Mesodermal cell (in vitro differentiated cells): Measurements from ENCODE around the gene ATXN10.
"Not testable (repeated sequence)": the region's sequence is repeated elsewhere in the genome, so short reads cannot be mapped to it uniquely, and the experiment has no call there.

Source experiments
- H3K27ac ChIP-seq: 2 replicates; pipeline ENCODE4 v1.7.0; 2013; ENCODE audit warnings: mild to moderate bottlenecking, low read depth, low read length, moderate library complexity; ENCODE audit not compliant: severe bottlenecking
- H3K36me3 ChIP-seq: 2 replicates; pipeline ENCODE4 v1.7.1; 2013; ENCODE audit warnings: mild to moderate bottlenecking, low read length, moderate library complexity; ENCODE audit not compliant: control insufficient read depth, insufficient read depth
- H3K4me1 ChIP-seq: one replicate; pipeline ENCODE4 v1.7.1; 2013; ENCODE audit warnings: mild to moderate bottlenecking, low read length; ENCODE audit not compliant: insufficient read depth, control insufficient read depth, poor library complexity, severe bottlenecking
- H3K4me3 ChIP-seq: 2 replicates; pipeline ENCODE4 v1.7.0; 2013; ENCODE audit warnings: low read length, control low read depth, mild to moderate bottlenecking; ENCODE audit not compliant: insufficient read depth, poor library complexity, severe bottlenecking; ENCODE audit errors: extremely low read depth
- H3K9me3 ChIP-seq: 2 replicates; pipeline ENCODE4 v1.7.1; 2013; ENCODE audit warnings: mild to moderate bottlenecking, low read length, moderate library complexity; ENCODE audit not compliant: control insufficient read depth
- WGBS, 2 experiments: methylation state at CpG; one replicate each; pipeline ENCODE4 v1.1.5; 2013; ENCODE audit warnings: missing lambda C conversion rate in 2 of 2; ENCODE audit not compliant: insufficient coverage in 2 of 2; 5-methylcytosine and 5-hydroxymethylcytosine counted together

The ATXN10 gene

GRCh38 chr22:45682064-45682463 is 10.4 kb downstream of the ATXN10 start:
- WGBS, 2 experiments: 97 to 100% methylated on average over 3 to 4 of the region's 4 CpGs
- Histone ChIP-seq H3K27ac (no peak overlapping the region), H3K9me3 (no peaks in the 10 kb centered on the region), H3K36me3 (no peaks in the 10 kb centered on the region), H3K4me1 (peaks cover 21% of the 10 kb centered on the region), H3K4me3 (no peak overlapping the region)

GRCh38 chr22:45682773-45683172 is 11.1 kb downstream of the ATXN10 start:
- H3K4me3 ChIP-seq, H3K9me3 ChIP-seq, H3K27ac ChIP-seq, H3K36me3 ChIP-seq: not testable (repeated sequence)
- H3K4me1 ChIP-seq: peaks cover 21% of the 10 kb centered on the region
- WGBS, 2 experiments: 54 to 65% methylated on average over 2 to 5 of the region's 5 CpGs

DNA sequence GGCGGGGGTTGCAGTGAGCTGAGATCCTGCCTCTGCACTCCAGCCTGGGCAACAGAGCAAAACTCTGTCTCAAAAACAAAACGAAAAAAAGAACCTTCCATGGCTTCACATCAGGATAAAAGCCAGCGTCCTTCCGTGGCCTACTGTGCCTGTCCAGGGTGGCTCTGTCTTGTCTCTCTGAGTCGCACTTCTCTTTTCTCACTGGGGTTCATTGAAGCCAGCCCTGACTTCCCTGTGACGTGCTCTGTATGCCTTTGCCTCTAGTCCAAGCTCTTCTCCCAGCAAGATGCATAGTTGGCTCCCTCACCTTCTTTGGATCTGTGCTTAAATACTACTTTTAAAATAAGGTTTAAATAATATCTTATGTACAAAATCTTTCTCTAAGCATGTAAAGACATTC is 11.6 kb downstream of the ATXN10 start:
- 92 to 98% methylated on average over 6 of the region's 6 CpGs for WGBS, 2 experiments
- H3K9me3 ChIP-seq: no peaks in the 10 kb centered on the region
- H3K36me3 ChIP-seq: no peaks in the 10 kb centered on the region
- H3K4me1 ChIP-seq: peaks cover 25% of the 10 kb centered on the region
- H3K4me3 ChIP-seq: no peak overlapping the region
- no peak overlapping the region for H3K27ac ChIP-seq

- Histone ChIP-seq H3K27ac (peak overlapping the region; percentile 18), H3K36me3 (no peaks in the 10 kb centered on the region), H3K4me3 (no peak overlapping the region), H3K4me1 (peaks cover 29% of the 10 kb centered on the region), H3K9me3 (no peaks in the 10 kb centered on the region)
- 96 to 100% methylated on average over 1 to 2 of the region's 2 CpGs for WGBS, 2 experiments
Measured at GRCh38 chr22:45683680-45684079, 12.0 kb downstream of the ATXN10 start.

DNA sequence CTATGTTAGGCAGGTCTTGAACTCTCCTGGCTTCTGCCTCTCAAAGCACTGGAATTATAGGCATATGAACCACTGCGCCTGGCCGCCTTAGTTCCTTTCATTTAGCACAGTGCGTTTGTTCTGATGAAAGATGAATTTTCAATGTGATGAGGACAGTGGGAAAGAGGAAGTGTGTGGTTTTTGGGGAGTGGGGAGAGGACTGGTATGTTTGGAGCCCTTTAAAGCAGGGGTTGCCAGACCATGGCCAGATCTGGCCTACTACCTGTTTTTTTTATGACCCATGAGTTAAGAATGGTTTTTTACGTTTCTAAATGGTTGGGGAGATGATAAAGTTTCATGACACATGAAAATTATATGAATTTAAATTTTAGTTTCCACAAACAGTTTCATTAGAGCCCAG is 12.5 kb downstream of the ATXN10 start:
- Histone ChIP-seq H3K4me3 (no peak overlapping the region), H3K9me3 (no peaks in the 10 kb centered on the region), H3K4me1 (peaks cover 30% of the 10 kb centered on the region), H3K36me3 (no peaks in the 10 kb centered on the region), H3K27ac (peak overlapping the region; percentile 18)
- WGBS, 2 experiments: 93 to 100% methylated on average over 3 of the region's 4 CpGs

- Histone ChIP-seq H3K4me3 (no peak overlapping the region), H3K36me3 (peaks cover 1% of the 10 kb centered on the region), H3K9me3 (no peaks in the 10 kb centered on the region), H3K4me1 (peaks cover 30% of the 10 kb centered on the region), H3K27ac (no peak overlapping the region)
- WGBS, 2 experiments: 92 to 100% methylated on average over 2 to 3 of the region's 5 CpGs
Measured at GRCh38 chr22:45684752-45685574, 13.3 kb downstream of the ATXN10 start.

- WGBS, 2 experiments: 100% methylated on average over 1 of the region's 2 CpGs; no CpG with 5 or more reads in 1 of the 2 experiments
- Histone ChIP-seq H3K4me3 (no peak overlapping the region), H3K4me1 (peaks cover 30% of the 10 kb centered on the region), H3K9me3 (no peaks in the 10 kb centered on the region), H3K27ac (no peak overlapping the region), H3K36me3 (peaks cover 9% of the 10 kb centered on the region)
Measured at GRCh38 chr22:45686004-45686403, 14.4 kb downstream of the ATXN10 start.

GRCh38 chr22:45686836-45687235 is 15.2 kb downstream of the ATXN10 start:
- 80% methylated on average over 2 of the region's 5 CpGs; no CpG with 5 or more reads in 1 of the 2 experiments for WGBS, 2 experiments
- Histone ChIP-seq H3K27ac (no peak overlapping the region), H3K36me3 (peaks cover 14% of the 10 kb centered on the region)

GRCh38 chr22:45688600-45689080 is 17.0 kb downstream of the ATXN10 start:
- 90 to 94% methylated on average over 3 of the region's 4 CpGs for WGBS, 2 experiments
- Histone ChIP-seq H3K36me3 (peaks cover 23% of the 10 kb centered on the region), H3K27ac (no peak overlapping the region)

More at GRCh38 chr22:45686836-45687235, 15.2 kb downstream of the ATXN10 start:
- Histone ChIP-seq H3K9me3 (no peaks in the 10 kb centered on the region), H3K4me1 (peaks cover 31% of the 10 kb centered on the region), H3K4me3 (no peak overlapping the region)

GRCh38 chr22:45689211-45689610 is 17.6 kb downstream of the ATXN10 start:
- no peak overlapping the region for H3K4me3 ChIP-seq
- peaks cover 30% of the 10 kb centered on the region for H3K4me1 ChIP-seq
- 71% methylated on average over 1 of the region's 1 CpG; no CpG with 5 or more reads in 1 of the 2 experiments for WGBS, 2 experiments
- no peaks in the 10 kb centered on the region for H3K9me3 ChIP-seq
- H3K27ac ChIP-seq: no peak overlapping the region
- H3K36me3 ChIP-seq: peaks cover 29% of the 10 kb centered on the region

More at GRCh38 chr22:45688600-45689080, 17.0 kb downstream of the ATXN10 start:
- Histone ChIP-seq H3K4me1 (peaks cover 36% of the 10 kb centered on the region), H3K9me3 (no peaks in the 10 kb centered on the region), H3K4me3 (no peak overlapping the region)

DNA sequence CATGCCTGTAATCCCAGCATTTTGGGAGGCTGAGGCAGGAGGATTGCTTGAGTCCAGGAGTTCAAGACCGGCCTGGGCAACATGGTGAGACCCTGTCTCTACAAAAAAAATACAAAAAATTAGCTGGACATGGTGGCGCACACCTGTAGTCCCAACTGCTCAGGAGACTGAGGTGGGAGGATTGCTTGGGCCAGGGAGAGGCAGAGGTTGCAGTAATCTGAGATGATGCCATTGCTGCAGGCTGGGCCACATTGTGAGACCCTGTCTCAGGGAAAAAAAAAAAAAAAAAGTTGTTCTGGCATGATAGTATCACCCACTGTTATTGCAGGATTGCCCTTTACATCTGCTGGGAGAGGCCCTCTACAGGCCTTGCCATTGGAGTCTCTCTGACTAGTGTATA is 18.4 kb downstream of the ATXN10 start:
- peaks cover 37% of the 10 kb centered on the region for H3K36me3 ChIP-seq
- no peaks in the 10 kb centered on the region for H3K9me3 ChIP-seq
- no peak overlapping the region for H3K4me3 ChIP-seq
- peaks cover 24% of the 10 kb centered on the region for H3K4me1 ChIP-seq
- no peak overlapping the region for H3K27ac ChIP-seq
- WGBS, 2 experiments: 90 to 100% methylated on average over 1 to 2 of the region's 2 CpGs
